Epidermal melanocyte (primary cell): ENCODE measurements around the gene GLMP.
"Not testable (repeated sequence)": the region's sequence is repeated elsewhere in the genome, so short reads cannot be mapped to it uniquely, and the experiment has no call there.

Experiments
- DNase-seq: peaks from one replicate; pipeline ENCODE4 v3.0.0; 2011; ENCODE audit warnings: low spot score; ENCODE audit not compliant: insufficient read length

GLMP gene

GRCh38 chr1:156295391-156295947 is at the start of gene GLMP:
GLMP (minus strand) TSS chr1:156295679; CDS start chr1:156295645, 34 bp downstream.
- DNase-seq: peak; percentile 83

- no peak for DNase-seq
Observed at GRCh38 chr1:156344409-156344808, 48.9 kb upstream of the GLMP start.

GRCh38 chr1:156342166-156342955 is 46.9 kb upstream of the GLMP start:
- DNase-seq: no peak

- peak; percentile 97 for DNase-seq
Observed at GRCh38 chr1:156338180-156338976, 42.9 kb upstream of the GLMP start, which contains the start of the genes CCT3 and TSACC. CCT3 (minus strand) TSS chr1:156338292; CDS start chr1:156338184, 108 bp downstream. TSACC (plus strand) TSS chr1:156338526; CDS start chr1:156339758, 1,232 bp downstream.

GRCh38 chr1:156337888-156338179 is 42.4 kb upstream of the GLMP start:
- no peak for DNase-seq

- no peak for DNase-seq
Observed at GRCh38 chr1:156337052-156337887, 41.8 kb upstream of the GLMP start.

GRCh38 chr1:156336242-156336641 is 40.8 kb upstream of the GLMP start:
- no peak for DNase-seq

- not testable (repeated sequence) for DNase-seq
Observed at GRCh38 chr1:156323179-156323578, 27.7 kb upstream of the GLMP start.

- DNase-seq: no peak
Observed at GRCh38 chr1:156320560-156320959, 25.1 kb upstream of the GLMP start.

GRCh38 chr1:156319664-156320063 is 24.2 kb upstream of the GLMP start:
- peak; percentile 43 for DNase-seq

GRCh38 chr1:156316909-156317308 is 21.4 kb upstream of the GLMP start:
- no peak for DNase-seq

GRCh38 chr1:156310962-156311361 is 15.5 kb upstream of the GLMP start:
- no peak for DNase-seq

GRCh38 chr1:156308078-156308477 is 12.6 kb upstream of the GLMP start:
- DNase-seq: no peak

GRCh38 chr1:156305215-156305614 is 9.7 kb upstream of the GLMP start:
- DNase-seq: no peak

- DNase-seq: no peak
Observed at GRCh38 chr1:156303241-156303640, 7.8 kb upstream of the GLMP start.

- no peak for DNase-seq
Observed at GRCh38 chr1:156298852-156299357, 3.4 kb upstream of the GLMP start, which contains the start of gene VHLL. VHLL (minus strand) TSS chr1:156299307; CDS start chr1:156299189, 118 bp downstream.

GRCh38 chr1:156293895-156294294 is 1.6 kb downstream of the GLMP start:
- DNase-seq: no peak

- DNase-seq: no peak
Observed at GRCh38 chr1:156293098-156293434, 2.4 kb downstream of the GLMP start.

- peak; percentile 42 for DNase-seq
Observed at GRCh38 chr1:156291226-156292061, 4.0 kb downstream of the GLMP start.

GRCh38 chr1:156289857-156290256 is 5.6 kb downstream of the GLMP start:
- no peak for DNase-seq
